ENCODE measurements around the gene DAD1. TPM values are rescaled to one million over a fixed set of nuclear protein-coding genes. Genes with fewer than 3 reads are reported as not detected.

DAD1 gene
- total and polyA plus RNA-seq, 8 donors = 192 to 251 (median 201) TPM

DNA sequence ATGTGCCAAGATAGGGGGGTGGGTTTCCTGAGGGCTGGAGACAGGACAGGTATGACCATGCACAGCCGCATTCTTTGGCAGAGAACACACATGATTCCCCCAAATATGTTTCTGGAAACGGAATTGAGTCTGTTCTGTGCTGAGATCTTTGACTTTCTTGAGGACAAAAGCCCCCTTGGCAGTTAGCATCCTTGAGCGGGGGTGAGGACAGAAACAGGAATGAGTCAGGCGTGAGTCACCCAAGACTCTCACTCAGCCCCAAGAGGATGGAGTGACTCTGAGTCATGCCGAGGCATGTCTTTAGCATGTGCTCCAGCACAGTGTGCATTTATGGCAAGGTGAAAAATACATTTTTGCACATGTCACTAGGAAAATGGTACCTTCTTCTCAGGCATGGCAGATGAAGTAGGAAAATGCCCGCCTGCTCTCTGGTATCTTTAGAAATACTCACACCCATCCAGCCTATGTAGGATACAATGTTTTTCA, 52.1 kb downstream of the DAD1 start:
- Histone ChIP-seq H3K36me3 (no peaks in the 10 kb centered on the region), H3K4me1 (peaks cover 13 to 22% of the 10 kb centered on the region in 2 donors), H3K27ac (peak overlapping the region; percentile 30 to 61), H3K27me3 (no peaks in the 10 kb centered on the region), H3K4me3 (no peak overlapping the region), H3K9me3 (no peaks in the 10 kb centered on the region)
- ATAC-seq = peak; percentile 97
- no peak for TF ChIP-seq CTCF (IDR thresholded peaks at IDR 0.05)
- peak in 1 of 4 donors; percentile 85 for DNase-seq
- intact Hi-C loops (cut with DNase I) = no loop called here

- TF ChIP-seq CTCF (IDR thresholded peaks at IDR 0.05) = no peak
- Histone ChIP-seq H3K4me1 (peaks cover 13 to 22% of the 10 kb centered on the region in 2 donors), H3K27me3 (no peaks in the 10 kb centered on the region), H3K4me3 (no peak overlapping the region), H3K36me3 (no peaks in the 10 kb centered on the region), H3K27ac (peak overlapping the region in 1 of 2 donors; percentile 61), H3K9me3 (no peaks in the 10 kb centered on the region)
- ATAC-seq = no peak
- DNase-seq = no peak
- intact Hi-C loops (cut with DNase I) = no loop called here
These were observed 53.1 kb downstream of the DAD1 start for GRCh38 chr14:22535916-22536315.

GRCh38 chr14:22535126-22535525, 53.9 kb downstream of the DAD1 start:
- Histone ChIP-seq H3K9me3 (no peaks in the 10 kb centered on the region), H3K36me3 (no peaks in the 10 kb centered on the region), H3K4me1 (peaks cover 13 to 22% of the 10 kb centered on the region in 2 donors), H3K27me3 (no peaks in the 10 kb centered on the region), H3K27ac (no peak overlapping the region), H3K4me3 (no peak overlapping the region)
- intact Hi-C loops (cut with DNase I) = no loop called here
- no peak for TF ChIP-seq CTCF (IDR thresholded peaks at IDR 0.05)
- ATAC-seq (no peak), DNase-seq (no peak)

GRCh38 chr14:22534547-22534946, 54.5 kb downstream of the DAD1 start:
- intact Hi-C loops (cut with DNase I) = no loop called here
- Histone ChIP-seq H3K9me3 (no peaks in the 10 kb centered on the region), H3K36me3 (no peaks in the 10 kb centered on the region), H3K4me3 (no peak overlapping the region), H3K4me1 (peaks cover 13 to 22% of the 10 kb centered on the region in 2 donors), H3K27me3 (no peaks in the 10 kb centered on the region), H3K27ac (no peak overlapping the region)
- ATAC-seq (no peak), DNase-seq (no peak)
- TF ChIP-seq CTCF (IDR thresholded peaks at IDR 0.05) = no peak

- intact Hi-C loops (cut with DNase I) = no loop called here
- no peaks in the 10 kb centered on the region for H3K27me3 ChIP-seq
- no peak for TF ChIP-seq CTCF (IDR thresholded peaks at IDR 0.05)
- no peak overlapping the region for H3K4me3 ChIP-seq
- peaks cover 13 to 22% of the 10 kb centered on the region in 2 donors for H3K4me1 ChIP-seq
- ATAC-seq (no peak), DNase-seq (no peak)
- no peaks in the 10 kb centered on the region for H3K36me3 ChIP-seq
- H3K9me3 ChIP-seq = no peaks in the 10 kb centered on the region
- no peak overlapping the region for H3K27ac ChIP-seq
These were observed 55.2 kb downstream of the DAD1 start for GRCh38 chr14:22533739-22534359.
